ENCODE measurements around the gene ARFGEF2. TPM values are rescaled to one million over a fixed set of nuclear protein-coding genes. Genes with fewer than 3 reads are reported as not detected.
A peak's percentile ranks its signal among the peaks of the same experiment; 100 is the strongest.

ARFGEF2 gene
- total and polyA plus RNA-seq, 10 of the 15 experiments (the other 5 are each of a cell fraction or from before 2014, with no cell fraction given): 5.2 to 24.1 (median 17.7) TPM

GRCh38 chr20:48904566-48905296, 16.8 kb upstream of the ARFGEF2 start:
- peaks cover 9% of the 10 kb centered on the region; the same call in 2 of the 3 replicates for H3K9me3 ChIP-seq (replicated peaks; ENCODE audit: control insufficient read depth, insufficient read depth, low read length)
- peak; percentile 80 for FAIRE-seq
- H3K4me2 ChIP-seq (ENCODE audit: control insufficient read depth, insufficient read depth): peak overlapping the region; percentile 73
- peak overlapping the region; percentile 7; the same call in 1 of the 2 replicates for H3K4me3 ChIP-seq
- peak; percentile 80 for ATAC-seq
- SMC1A ChIA-PET (ENCODE audit: uncharacterized antibody, unreplicated experiment): interaction anchor here (0.6 to 9.5 kb wide), 65 partner anchors 10 to 1290 kb away, joined by 3 to 154 read pairs (median 4); partner anchors contain the start of gene PREX1
- DNase-seq (ENCODE audit: low read depth, low spot score): no peak
- in situ Hi-C loops (cut with MboI): loop anchor here (5.0 kb wide), 1 partner anchor 247 kb away; no protein-coding TSS in a partner anchor
- H3K27me3 ChIP-seq (replicated peaks in 1 of 2; ENCODE audit: control insufficient read depth in 2 of 2, insufficient read depth in 2 of 2, low read length in 1 of 2): no peaks in the 10 kb centered on the region
- peak overlapping the region; percentile 67 for H2AFZ ChIP-seq (ENCODE audit: control insufficient read depth, low read depth, low read length)
- H3K27ac ChIP-seq (ENCODE audit: control insufficient read depth, insufficient read depth): peak overlapping the region; percentile 38; the same call in 1 of the 2 replicates
- RAD21 ChIA-PET (ENCODE audit: unreplicated experiment): interaction anchor here (0.6 to 10.2 kb wide), 36 partner anchors 8 to 1812 kb away, joined by 3 to 139 read pairs (median 4); partner anchors contain the start of gene PREX1
- no TSS peak for BruUV-seq (replicated peaks)
- no peaks in the 10 kb centered on the region for H3K79me2 ChIP-seq (ENCODE audit: control insufficient read depth, insufficient read depth, low read length)
- WGBS (ENCODE audit: insufficient coverage, insufficient replicate concordance, low lambda C conversion rate, missing lambda C conversion rate): 2% methylated on average over 11 of the region's 11 CpGs
- intact Hi-C loops (cut with micrococcal nuclease; ENCODE audit: unreplicated experiment): loop anchor here (1.0 to 10.0 kb wide), 5 partner anchors 58 to 247 kb away; no protein-coding TSS in a partner anchor
- POLR2A ChIA-PET: interaction anchor here (0.6 to 1.0 kb wide), 13 partner anchors 14 to 167 kb away, joined by 3 to 9 read pairs (median 5); partner anchors contain the start of gene PREX1
- no peaks in the 10 kb centered on the region for H3K36me3 ChIP-seq (ENCODE audit: control insufficient read depth in 2 of 2, insufficient read depth in 2 of 2, low read length in 1 of 2)
- H4K20me1 ChIP-seq (ENCODE audit: control insufficient read depth, insufficient read depth): no peaks in the 10 kb centered on the region
- CTCF ChIA-PET: interaction anchor here (0.6 to 8.4 kb wide), 45 partner anchors 9 to 1176 kb away, joined by 3 to 147 read pairs (median 4); no protein-coding TSS in a partner anchor
- peak overlapping the region; percentile 39 for H3K9ac ChIP-seq (ENCODE audit: control insufficient read depth, insufficient read depth, low read length)
- peaks cover 29% of the 10 kb centered on the region for H3K4me1 ChIP-seq (ENCODE audit: control insufficient read depth, insufficient read depth, low read length)
- TF ChIP-seq RUNX3 (IDR thresholded peaks at IDR 0.05; ENCODE audit: low read length) (peak; percentile 26; the same call in 1 of the 2 replicates), SIX5 (IDR thresholded peaks at IDR 0.05; ENCODE audit: low read depth, low read length, severe bottlenecking) (no peak), RELA (IDR thresholded peaks at IDR 0.05; ENCODE audit: borderline replicate concordance, partially characterized antibody) (no peak), LARP7 (IDR thresholded peaks at IDR 0.05) (no peak), SRF (IDR thresholded peaks at IDR 0.05; ENCODE audit: low read depth in 2 of 2, low read length in 2 of 2) (no peak), ZBTB33 (IDR thresholded peaks at IDR 0.05) (no peak), HDGF (IDR thresholded peaks at IDR 0.05) (no peak), KAT2A (conservative IDR thresholded peaks at IDR 0.05; ENCODE audit: control insufficient read depth, low read depth, low read length) (no peak), ETV6 (conservative IDR thresholded peaks at IDR 0.05 in 1 of 2, IDR thresholded peaks at IDR 0.05 in 1 of 2; ENCODE audit: borderline replicate concordance in 1 of 2, low read depth in 1 of 2) (no peak), NR2C1 (IDR thresholded peaks at IDR 0.05) (no peak), ZSCAN29 (IDR thresholded peaks at IDR 0.05) (no peak), SPI1 (IDR thresholded peaks at IDR 0.05; ENCODE audit: borderline replicate concordance, insufficient read depth, low read depth, low read length) (no peak), SIN3A (IDR thresholded peaks at IDR 0.05; ENCODE audit: low read depth, low read length) (no peak), NFIC (IDR thresholded peaks at IDR 0.05; ENCODE audit: low read depth, low read length) (no peak), CHD2 (IDR thresholded peaks at IDR 0.05; ENCODE audit: borderline replicate concordance, low read depth, low read length) (no peak)
- TF ChIP-seq, protein P1, sequence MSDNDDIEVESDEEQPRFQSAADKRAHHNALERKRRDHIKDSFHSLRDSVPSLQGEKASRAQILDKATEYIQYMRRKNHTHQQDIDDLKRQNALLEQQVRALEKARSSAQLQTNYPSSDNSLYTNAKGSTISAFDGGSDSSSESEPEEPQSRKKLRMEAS (IDR thresholded peaks at IDR 0.05; ENCODE audit: low read depth, low read length): no peak
- TF ChIP-seq, protein P2, sequence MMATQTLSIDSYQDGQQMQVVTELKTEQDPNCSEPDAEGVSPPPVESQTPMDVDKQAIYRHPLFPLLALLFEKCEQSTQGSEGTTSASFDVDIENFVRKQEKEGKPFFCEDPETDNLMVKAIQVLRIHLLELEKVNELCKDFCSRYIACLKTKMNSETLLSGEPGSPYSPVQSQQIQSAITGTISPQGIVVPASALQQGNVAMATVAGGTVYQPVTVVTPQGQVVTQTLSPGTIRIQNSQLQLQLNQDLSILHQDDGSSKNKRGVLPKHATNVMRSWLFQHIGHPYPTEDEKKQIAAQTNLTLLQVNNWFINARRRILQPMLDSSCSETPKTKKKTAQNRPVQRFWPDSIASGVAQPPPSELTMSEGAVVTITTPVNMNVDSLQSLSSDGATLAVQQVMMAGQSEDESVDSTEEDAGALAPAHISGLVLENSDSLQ (IDR thresholded peaks at IDR 0.05): no peak
